K562 (cell line): ENCODE data around the gene EFS. TPM values are rescaled to one million over a fixed set of nuclear protein-coding genes. Genes with fewer than 3 reads are reported as not detected.
A peak's percentile ranks its signal among the peaks of the same experiment; 100 is the strongest.

Source experiments
- ATAC-seq: fragments of 200-7000 bp; cut with Tn5 transposase; 3 replicates; pipeline ENCODE4 v1.9.1; 2020; ENCODE audit warnings: moderate library complexity
- BruUV-seq: library from RNA; stranded (reverse); fragments of 400-500 nt; replicated peaks from 2 replicates; lab custom pipeline; 2021; lab: Mats Ljungman, UMichigan
- CTCF ChIA-PET: fragments of 300-600 bp; formaldehyde crosslinking; extraction: SDS; loops from one replicate; lab custom pipeline; 2021; ENCODE audit warnings: low intra/inter-chr PET ratio; lab: Yijun Ruan, JAX
- POLR2A ChIA-PET: fragments of 300-600, 350-650 bp; sonication (Branson Sonifier 250); formaldehyde crosslinking; extraction: SDS; loops from one replicate; lab custom pipeline; 2021; ENCODE audit warnings: antibody characterized with exemption, inconsistent platforms; lab: Yijun Ruan, JAX
- DNase-seq, 4 experiments: peaks; one replicate each; pipeline versions ENCODE4 v3.0.0 to v3.0.0-alpha.2; 2011 to 2018; ENCODE audit warnings: low spot score in 3 of 4, mixed read lengths in 3 of 4; ENCODE audit errors: extremely low read depth in 1 of 4
- FAIRE-seq: peaks from 2 replicates; lab custom pipeline; 2011; peaks lifted over from hg19 to GRCh38; lab: Jason Lieb, UNC
- H2AFZ ChIP-seq: 2 replicates; pipeline ENCODE4 v1.6.0; 2011; ENCODE audit warnings: low read depth, low read length, control low read depth, inconsistent platforms
- H3K27ac ChIP-seq: fragments of 200-600 bp; 3 replicates; pipeline ENCODE4 v1.8.0; 2011; ENCODE audit warnings: low read depth, mild to moderate bottlenecking, control low read depth, inconsistent platforms, low read length, moderate library complexity, mixed read lengths; ENCODE audit errors: extremely low read depth
- H3K27me3 ChIP-seq, 2 experiments: fragments of 300-600 bp in 1 of 2; 2 replicates in 1 of 2; 3 replicates in 1 of 2; pipeline versions ENCODE4 v1.6.0 to v1.8.0; 2011; ENCODE audit warnings: inconsistent platforms in 2 of 2, low read length in 2 of 2, mild to moderate bottlenecking in 1 of 2, mixed read lengths in 1 of 2, moderate library complexity in 1 of 2; ENCODE audit not compliant: control insufficient read depth in 2 of 2, insufficient read depth in 2 of 2
- H3K36me3 ChIP-seq: fragments of 300-600 bp; 3 replicates; pipeline ENCODE4 v1.8.0; 2011; ENCODE audit warnings: mild to moderate bottlenecking, low read length, inconsistent platforms; ENCODE audit not compliant: control insufficient read depth, insufficient read depth
- H3K4me1 ChIP-seq, 2 experiments: fragments of 200-600 bp in 1 of 2; replicated peaks in 1 of 2; 2 replicates in 1 of 2; 3 replicates in 1 of 2; pipeline versions ENCODE4 v1.5.1 to v1.8.0; 2011; ENCODE audit warnings: inconsistent platforms in 2 of 2, low read length in 2 of 2, mild to moderate bottlenecking in 1 of 2, mixed read lengths in 1 of 2, moderate library complexity in 1 of 2; ENCODE audit not compliant: control insufficient read depth in 2 of 2, insufficient read depth in 2 of 2
- H3K4me2 ChIP-seq: 2 replicates; pipeline ENCODE4 v1.6.1; 2011; ENCODE audit warnings: low read length, control low read depth, inconsistent platforms, mixed read lengths; ENCODE audit not compliant: insufficient read depth
- H3K4me3 ChIP-seq: fragments of 200-600 bp; sonication (generic), shearing (Covaris generic); 2 replicates; pipeline ENCODE4 v1.5.1; 2016; ENCODE audit warnings: control low read depth, inconsistent platforms
- H3K79me2 ChIP-seq: fragments of 200-600 bp; 3 replicates; pipeline ENCODE4 v1.8.0; 2011; ENCODE audit warnings: low read length, inconsistent platforms; ENCODE audit not compliant: control insufficient read depth, insufficient read depth
- H3K9ac ChIP-seq, 2 experiments: 2 replicates each; pipeline versions ENCODE4 v1.6.0 to v1.6.1; 2011; ENCODE audit warnings: low read depth in 2 of 2, low read length in 2 of 2, control low read depth in 1 of 2, inconsistent platforms in 1 of 2, mild to moderate bottlenecking in 1 of 2, mixed read lengths in 1 of 2; ENCODE audit not compliant: insufficient read depth in 1 of 2
- H3K9me1 ChIP-seq: one replicate; pipeline ENCODE4 v1.6.0; 2011; ENCODE audit warnings: inconsistent platforms, mild to moderate bottlenecking, low read length, moderate library complexity; ENCODE audit not compliant: control insufficient read depth, insufficient read depth
- H3K9me3 ChIP-seq: replicated peaks from 2 replicates; pipeline ENCODE4 v1.5.1; 2011; ENCODE audit warnings: low read depth, low read length, inconsistent platforms; ENCODE audit not compliant: control insufficient read depth, insufficient read depth
- H4K20me1 ChIP-seq: replicated peaks from 2 replicates; pipeline ENCODE4 v1.6.1; 2011; ENCODE audit warnings: low read length, inconsistent platforms, mixed read lengths; ENCODE audit not compliant: control insufficient read depth, insufficient read depth
- CBFA2T3 ChIP-seq: fragments of 450-650 bp; IDR thresholded peaks from 2 replicates; pipeline ENCODE4 v1.6.1; 2017
- ETV1 ChIP-seq: fragments of 450-650 bp; conservative IDR thresholded peaks from 2 replicates; pipeline ENCODE4 v1.6.1; 2016; ENCODE audit warnings: missing genetic modification characterization, control low read depth, low read depth, missing compliant biosample characterization
- HLTF ChIP-seq: fragments of 450-650 bp; IDR thresholded peaks from 2 replicates; pipeline ENCODE4 v1.6.1; 2016
- KAT7 ChIP-seq: sonication (generic); formaldehyde crosslinking; IDR thresholded peaks from 2 replicates; pipeline ENCODE4 v1.8.0; 2022; ENCODE audit warnings: missing genetic modification reagents, mild to moderate bottlenecking, borderline replicate concordance
- MBD2 ChIP-seq: sonication (generic); IDR thresholded peaks from 2 replicates; pipeline ENCODE4 v1.6.1; 2016; ENCODE audit warnings: low read depth, borderline replicate concordance
- RAD21 ChIP-seq, 2 experiments: fragments of 250-450 bp in 1 of 2; fragments of 450-650 bp in 1 of 2; sonication (Bioruptor Pico) in 1 of 2; formaldehyde crosslinking in 1 of 2; IDR thresholded peaks in 1 of 2; conservative IDR thresholded peaks in 1 of 2; 2 replicates each; pipeline versions ENCODE4 v1.4.0 to v1.8.0; 2020 to 2022; ENCODE audit warnings: mild to moderate bottlenecking in 2 of 2, moderate library complexity in 1 of 2
- WGBS: fragments of 100-300 bp; shearing (Covaris generic); methylation state at CpG from one replicate; pipeline ENCODE4 v1.1.6; 2016; ENCODE audit warnings: low coverage, mixed read lengths; ENCODE audit not compliant: insufficient coverage; ENCODE audit errors: missing lambda C conversion rate; 5-methylcytosine and 5-hydroxymethylcytosine counted together
- in situ Hi-C: fragments of 300-500 bp; cut with MboI; formaldehyde crosslinking; loops from 4 replicates; pipeline ENCODE4 v1.15.0; 2018; ENCODE audit warnings: inconsistent platforms, mixed read lengths
- intact Hi-C: fragments of 100-400 bp; cut with micrococcal nuclease; formaldehyde crosslinking; loops from 2 replicates; pipeline ENCODE4 v1.14.2; 2022
- polyA plus RNA-seq, 8 experiments: library from polyadenylated mRNA; depleted of rRNA in 4 of 8; stranded (reverse) in 5 of 8; unstranded in 3 of 8; fragments of >200 nt; fragmentation: Nextera tagmentation in 2 of 8; fragmentation: Illumina TruSeq in 1 of 8; extraction: Ambion mirVana in 2 of 8; extraction: Trizol in 1 of 8; gene quantifications; 2 replicates each; pipeline versions ENCODE4 v1.2.1 to v1.2.3, GENCODE V29; 2011 to 2014; ENCODE audit warnings: inconsistent platforms in 1 of 8, missing spikeins in 1 of 8
- total RNA-seq, 7 experiments: library from RNA; depleted of rRNA in 6 of 7; stranded (reverse); fragments of >200 nt in 6 of 7; fragmentation: Illumina TruSeq in 2 of 7; extraction: Trizol in 2 of 7; gene quantifications; 2 replicates each; pipeline versions ENCODE4 v1.2.1 to v1.2.3, GENCODE V29; 2011 to 2021; ENCODE audit warnings: low replicate concordance in 1 of 7

The EFS gene
- total and polyA plus RNA-seq, 9 of the 15 experiments (the other 6 are each of a cell fraction or from before 2014, with no cell fraction given), result 0.01 to 0.03 TPM; not detected in 7

DNA sequence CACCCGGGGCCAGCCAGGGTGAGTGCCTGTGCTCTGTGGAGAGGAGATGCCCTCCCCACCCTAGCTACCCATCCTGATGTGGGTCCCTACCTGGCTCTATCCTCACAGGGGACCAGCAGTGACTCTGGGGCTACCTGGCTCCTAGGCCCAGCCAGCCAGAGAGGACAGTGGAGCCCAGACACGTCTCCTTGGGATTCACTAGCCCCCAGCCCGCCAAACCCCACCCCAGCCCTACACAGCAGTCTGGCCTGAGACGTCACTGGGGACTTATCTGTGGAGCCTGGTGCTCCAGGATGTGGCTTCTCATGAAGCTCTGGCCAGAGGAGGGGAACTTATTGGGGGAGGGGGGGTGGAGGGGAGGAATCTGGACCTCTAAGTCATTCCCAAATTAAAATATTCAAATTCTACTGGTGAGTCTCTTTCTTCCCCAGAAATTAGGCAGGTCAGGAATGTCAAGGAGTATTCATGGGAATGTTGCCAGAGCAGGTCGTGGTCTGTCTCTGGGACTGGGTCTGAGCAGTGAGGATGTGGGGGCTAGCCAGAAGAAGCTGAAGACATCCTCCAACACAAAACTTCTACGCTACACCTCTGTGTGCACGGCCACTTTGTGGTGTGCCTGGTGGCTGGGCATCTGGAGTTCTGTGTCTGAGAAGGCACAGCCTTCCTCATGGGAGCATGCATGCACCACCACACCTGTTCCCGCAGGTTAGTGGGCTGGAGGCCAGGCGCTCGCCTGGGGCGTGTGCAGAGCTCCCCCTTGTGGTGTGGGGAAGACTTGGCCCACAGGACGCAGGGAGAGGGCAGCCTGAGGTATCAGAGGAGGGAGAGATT lies 14.6 kb upstream of the EFS start (continued):
- TF ChIP-seq MBD2 (no peak), HLTF (no peak)

DNA sequence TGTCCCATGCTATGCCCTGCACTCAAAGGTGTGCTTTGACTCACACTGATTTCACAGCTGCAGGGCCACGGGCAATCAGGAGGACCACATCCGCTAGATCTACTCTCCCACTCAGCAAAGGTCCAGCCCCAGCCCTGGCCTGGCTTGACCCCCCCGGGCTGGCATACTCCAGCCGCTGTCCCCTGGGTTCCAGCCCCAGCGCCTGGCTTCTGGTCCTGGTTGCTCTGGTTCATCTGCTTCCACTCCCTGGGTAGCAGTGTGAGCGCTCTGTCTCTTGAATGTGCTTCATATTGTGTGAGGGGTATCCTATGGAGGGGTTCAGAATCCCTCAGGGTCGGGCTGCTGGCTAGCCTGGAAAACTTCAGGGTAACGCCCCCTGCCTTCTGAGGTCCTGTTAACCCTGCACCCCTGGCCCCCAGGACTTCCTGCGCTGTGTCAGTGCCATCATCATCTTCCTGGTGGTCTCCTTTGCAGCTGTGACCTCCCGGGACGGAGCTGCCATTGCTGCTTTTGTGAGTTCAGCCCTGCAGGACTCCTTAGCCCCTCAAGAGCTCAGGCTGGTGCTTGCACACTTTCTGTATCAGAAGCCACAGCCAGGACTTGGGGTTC lies 13.7 kb upstream of the EFS start:
- H3K27ac ChIP-seq, result no peak overlapping the region
- no peak overlapping the region for H3K4me3 ChIP-seq
- no peak overlapping the region for H3K4me2 ChIP-seq
- DNase-seq, result no peak
- H2AFZ ChIP-seq, result no peak overlapping the region
- no peaks in the 10 kb centered on the region for H3K9me3 ChIP-seq
- intact Hi-C loops, result no loop called here
- peaks cover 0 to 14% of the 10 kb centered on the region in 2 experiments; a peak in 2 of 5 replicates for H3K4me1 ChIP-seq
- FAIRE-seq, result no peak
- ChIA-PET POLR2A (interaction anchor here (0.8 kb wide), 1 partner anchor 96 kb away, joined by 3 read pairs; no protein-coding TSS in a partner anchor), CTCF (interaction anchor here (2.5 to 3.8 kb wide), 2 partner anchors 50 to 258 kb away, joined by 16 to 19 read pairs; partner anchors contain the start of gene CEBPE)
- H3K9me1 ChIP-seq, result no peaks in the 10 kb centered on the region
- H3K27me3 ChIP-seq, result peaks cover 2 to 55% of the 10 kb centered on the region in 2 experiments; a peak in 4 of 5 replicates
- H3K9ac ChIP-seq, result no peak overlapping the region; a peak in 1 of 4 replicates
- no peaks in the 10 kb centered on the region for H3K36me3 ChIP-seq
- in situ Hi-C loops, result no loop called here
- H4K20me1 ChIP-seq, result no peaks in the 10 kb centered on the region; the same call in 1 of the 2 replicates
- TF ChIP-seq KAT7 (CRISPR knock-in tag), result no peak
- peak; percentile 18; the same call in 1 of the 2 replicates for TF ChIP-seq CBFA2T3
- TF ChIP-seq RAD21 (CRISPR knock-in tag; conservative IDR thresholded peaks at IDR 0.05 in 1 of 2, IDR thresholded peaks at IDR 0.05 in 1 of 2), result no peak
- no peak for TF ChIP-seq ETV1 (tag)
- 5% methylated on average over 7 of the region's 11 CpGs for WGBS
- ATAC-seq, result no peak
- H3K79me2 ChIP-seq, result no peaks in the 10 kb centered on the region
- no TSS peak for BruUV-seq
